ENCODE data around the gene MDM1. TPM values are rescaled to one million over a fixed set of nuclear protein-coding genes. Genes with fewer than 3 reads are reported as not detected.

Gene MDM1
- total RNA-seq, 4 donors from 2014 or later, result 28.1 to 33.9 (median 29.6) TPM

DNA sequence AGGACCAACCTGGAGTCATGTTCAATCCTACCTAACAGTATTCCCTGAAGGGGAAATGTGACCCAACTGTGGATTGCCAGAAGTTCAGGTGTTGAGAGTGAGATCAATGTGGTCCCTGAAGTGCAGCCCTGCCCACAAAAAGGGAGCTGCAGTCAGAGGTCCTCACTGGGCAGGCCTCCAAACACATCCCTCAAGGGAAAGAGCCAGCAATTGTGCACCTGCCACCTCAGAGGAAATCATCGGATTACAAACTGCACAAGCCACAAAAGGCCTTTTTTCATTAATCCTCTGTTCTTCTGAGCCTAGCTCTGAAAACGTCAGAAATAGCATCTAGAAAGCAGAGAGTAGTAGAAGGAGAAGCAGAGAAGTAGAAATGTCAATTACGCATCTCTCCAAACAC is 10.8 kb upstream of the MDM1 start:
- no peak for TF ChIP-seq POLR2A (IDR thresholded peaks at IDR 0.05)
- TF ChIP-seq, protein P1, sequence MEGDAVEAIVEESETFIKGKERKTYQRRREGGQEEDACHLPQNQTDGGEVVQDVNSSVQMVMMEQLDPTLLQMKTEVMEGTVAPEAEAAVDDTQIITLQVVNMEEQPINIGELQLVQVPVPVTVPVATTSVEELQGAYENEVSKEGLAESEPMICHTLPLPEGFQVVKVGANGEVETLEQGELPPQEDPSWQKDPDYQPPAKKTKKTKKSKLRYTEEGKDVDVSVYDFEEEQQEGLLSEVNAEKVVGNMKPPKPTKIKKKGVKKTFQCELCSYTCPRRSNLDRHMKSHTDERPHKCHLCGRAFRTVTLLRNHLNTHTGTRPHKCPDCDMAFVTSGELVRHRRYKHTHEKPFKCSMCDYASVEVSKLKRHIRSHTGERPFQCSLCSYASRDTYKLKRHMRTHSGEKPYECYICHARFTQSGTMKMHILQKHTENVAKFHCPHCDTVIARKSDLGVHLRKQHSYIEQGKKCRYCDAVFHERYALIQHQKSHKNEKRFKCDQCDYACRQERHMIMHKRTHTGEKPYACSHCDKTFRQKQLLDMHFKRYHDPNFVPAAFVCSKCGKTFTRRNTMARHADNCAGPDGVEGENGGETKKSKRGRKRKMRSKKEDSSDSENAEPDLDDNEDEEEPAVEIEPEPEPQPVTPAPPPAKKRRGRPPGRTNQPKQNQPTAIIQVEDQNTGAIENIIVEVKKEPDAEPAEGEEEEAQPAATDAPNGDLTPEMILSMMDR (IDR thresholded peaks at IDR 0.05), result no peak
- intact Hi-C loops (cut with DNase I), result no loop called here
- no peaks in the 10 kb centered on the region for H3K9me3 ChIP-seq

DNA sequence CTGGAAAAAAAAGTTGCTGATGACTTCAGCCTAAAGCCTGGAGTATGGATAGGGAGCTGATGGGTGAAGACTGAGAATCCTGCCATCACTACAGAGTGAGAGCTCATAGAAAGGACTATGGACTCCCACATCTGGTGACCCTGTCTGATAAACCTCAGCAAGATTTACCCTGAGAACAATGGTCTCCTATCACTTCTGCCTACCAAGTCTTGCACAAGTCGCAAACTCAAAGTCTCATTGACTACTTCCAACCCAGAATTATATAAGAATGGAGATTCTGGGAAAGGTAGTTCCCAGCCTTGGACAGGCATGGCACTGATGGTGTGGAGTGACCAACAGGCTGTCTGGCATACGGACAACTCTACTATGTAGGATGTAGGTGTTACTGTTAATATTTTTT is 9.7 kb upstream of the MDM1 start:
- no peaks in the 10 kb centered on the region for H3K27me3 ChIP-seq
- H3K27ac ChIP-seq, result no peak overlapping the region
- 91 to 95% methylated on average over 2 of the region's 2 CpGs for WGBS, 2 donors
- no peaks in the 10 kb centered on the region for H3K36me3 ChIP-seq
- intact Hi-C loops (cut with DNase I), result no loop called here
- no peak for DNase-seq
- TF ChIP-seq, protein P1 (IDR thresholded peaks at IDR 0.05), result no peak
- TF ChIP-seq POLR2A (IDR thresholded peaks at IDR 0.05), result no peak
- H3K4me1 ChIP-seq, result no peaks in the 10 kb centered on the region
- no peaks in the 10 kb centered on the region for H3K9me3 ChIP-seq
- H3K4me3 ChIP-seq (replicated peaks in 1 of 3), result no peak overlapping the region

More for the DNA sequence above, 10.8 kb upstream of the MDM1 start:
- no peak for DNase-seq
- H3K4me1 ChIP-seq, result no peaks in the 10 kb centered on the region
- no peak overlapping the region for H3K27ac ChIP-seq
- WGBS, 2 donors, result 48 to 59% methylated on average over 3 of the region's 3 CpGs
- no peaks in the 10 kb centered on the region for H3K36me3 ChIP-seq
- no peak overlapping the region for H3K4me3 ChIP-seq (replicated peaks in 1 of 3)
- no peaks in the 10 kb centered on the region for H3K27me3 ChIP-seq

DNA sequence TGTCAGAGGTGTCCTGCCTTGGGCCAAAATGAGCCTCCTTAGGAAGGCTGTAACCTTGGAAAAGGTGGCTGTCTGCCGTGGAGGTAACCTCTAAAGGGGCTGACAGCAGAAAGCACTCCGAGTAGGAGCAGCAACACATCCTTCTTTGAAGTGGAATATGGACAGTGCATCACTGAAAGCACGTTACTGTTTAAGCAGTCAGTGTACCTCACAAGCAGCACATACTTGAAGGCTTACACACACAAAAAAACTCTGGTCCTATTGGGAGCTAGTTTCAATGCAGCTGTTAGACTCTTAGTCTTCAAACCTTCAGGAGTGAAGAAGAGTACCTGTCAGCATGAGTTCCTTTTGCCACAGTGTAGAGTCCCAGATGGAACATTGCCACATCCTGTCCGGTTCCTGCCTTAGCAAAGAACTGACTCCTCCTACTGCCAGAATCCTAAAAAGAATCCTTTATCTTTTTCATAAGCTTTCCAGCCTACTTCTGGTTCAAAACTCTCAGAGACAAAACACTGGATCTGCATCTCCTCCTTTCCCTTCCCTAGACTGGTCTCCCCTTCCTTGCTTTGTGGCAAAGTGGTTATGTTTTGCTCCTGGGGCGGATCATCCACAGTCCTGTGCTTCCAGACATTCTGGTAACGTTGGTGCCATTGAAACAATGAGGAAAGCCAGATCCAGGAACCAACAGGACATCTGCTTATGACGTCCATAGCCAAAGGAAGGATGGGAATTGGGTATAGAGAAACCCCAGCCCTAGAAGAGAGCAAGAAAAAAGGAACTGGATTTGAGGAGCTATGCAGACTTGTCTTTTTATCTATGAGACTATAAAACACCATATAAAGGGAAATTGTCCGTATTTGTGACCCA is 8.5 kb upstream of the MDM1 start:
- Histone ChIP-seq H3K4me1 (no peaks in the 10 kb centered on the region), H3K27me3 (no peaks in the 10 kb centered on the region), H3K36me3 (no peaks in the 10 kb centered on the region), H3K9me3 (no peaks in the 10 kb centered on the region), H3K27ac (no peak overlapping the region), H3K4me3 (replicated peaks in 1 of 3) (no peak overlapping the region)
- TF ChIP-seq, protein P1 (IDR thresholded peaks at IDR 0.05), result no peak
- TF ChIP-seq POLR2A (IDR thresholded peaks at IDR 0.05), result no peak
- no peak for DNase-seq
- intact Hi-C loops (cut with DNase I), result no loop called here
- 52 to 53% methylated on average over 8 of the region's 8 CpGs for WGBS, 2 donors

DNA sequence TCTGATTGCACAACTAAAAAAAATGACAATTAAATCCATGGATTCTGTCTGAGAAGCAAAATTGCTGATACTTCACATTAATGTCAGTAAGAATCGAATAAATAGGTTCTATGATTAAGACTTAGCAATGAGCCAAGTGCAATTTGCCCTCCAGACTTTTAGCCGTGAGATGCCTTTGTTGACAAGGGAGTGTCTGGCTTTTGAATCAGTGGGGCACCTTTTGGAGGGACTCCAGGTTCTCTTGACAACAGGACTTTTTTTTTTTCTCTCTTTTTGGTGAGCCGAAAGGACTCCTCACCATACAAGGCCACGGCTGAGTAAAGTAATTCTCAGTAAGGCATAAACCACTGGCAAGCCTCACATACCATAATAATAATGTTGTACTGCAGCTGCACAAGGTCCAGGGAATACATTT is 4.7 kb upstream of the MDM1 start:
- 50 to 62% methylated on average over 4 of the region's 4 CpGs for WGBS, 2 donors
- intact Hi-C loops (cut with DNase I), result no loop called here
- Histone ChIP-seq H3K27ac (no peak overlapping the region), H3K9me3 (no peaks in the 10 kb centered on the region), H3K27me3 (no peaks in the 10 kb centered on the region), H3K4me3 (replicated peaks in 1 of 3) (no peak overlapping the region), H3K36me3 (no peaks in the 10 kb centered on the region), H3K4me1 (no peaks in the 10 kb centered on the region)
- no peak for DNase-seq
- TF ChIP-seq, protein P1 (IDR thresholded peaks at IDR 0.05), result no peak

DNA sequence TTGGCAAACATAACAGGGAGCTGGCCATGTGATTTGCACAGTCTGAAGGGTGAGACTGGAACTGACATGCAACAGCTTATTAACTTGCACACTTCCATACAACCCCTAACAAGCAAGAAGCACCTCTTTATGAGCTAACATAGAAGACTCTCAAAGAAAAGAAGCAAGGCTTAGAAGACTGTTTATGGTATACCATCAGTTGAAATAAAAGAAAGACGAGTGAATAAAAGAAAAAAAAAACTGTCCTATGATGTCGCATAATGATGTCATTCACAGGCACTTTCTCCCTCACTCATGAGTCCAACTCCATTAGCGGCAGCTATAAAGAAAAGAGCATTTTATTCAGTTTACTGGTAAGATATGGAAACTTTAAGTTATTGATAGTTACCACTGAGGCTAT is 3.3 kb upstream of the MDM1 start:
- H3K27ac ChIP-seq, result no peak overlapping the region
- WGBS, 2 donors, result 88 to 91% methylated on average over 3 of the region's 3 CpGs
- DNase-seq, result no peak

More for the DNA sequence above, 3.3 kb upstream of the MDM1 start:
- TF ChIP-seq, protein P1 (IDR thresholded peaks at IDR 0.05), result no peak
- TF ChIP-seq POLR2A (IDR thresholded peaks at IDR 0.05), result no peak
- no peaks in the 10 kb centered on the region for H3K36me3 ChIP-seq
- peaks cover 6 to 9% of the 10 kb centered on the region in 2 donors for H3K4me1 ChIP-seq
- H3K4me3 ChIP-seq (replicated peaks in 1 of 3), result no peak overlapping the region
- no peaks in the 10 kb centered on the region for H3K9me3 ChIP-seq
- intact Hi-C loops (cut with DNase I), result no loop called here
- H3K27me3 ChIP-seq, result no peaks in the 10 kb centered on the region

All from thyroid gland (tissue), 4 donors.